ENCODE results near the gene WDFY1.

WDFY1 gene, protein sequence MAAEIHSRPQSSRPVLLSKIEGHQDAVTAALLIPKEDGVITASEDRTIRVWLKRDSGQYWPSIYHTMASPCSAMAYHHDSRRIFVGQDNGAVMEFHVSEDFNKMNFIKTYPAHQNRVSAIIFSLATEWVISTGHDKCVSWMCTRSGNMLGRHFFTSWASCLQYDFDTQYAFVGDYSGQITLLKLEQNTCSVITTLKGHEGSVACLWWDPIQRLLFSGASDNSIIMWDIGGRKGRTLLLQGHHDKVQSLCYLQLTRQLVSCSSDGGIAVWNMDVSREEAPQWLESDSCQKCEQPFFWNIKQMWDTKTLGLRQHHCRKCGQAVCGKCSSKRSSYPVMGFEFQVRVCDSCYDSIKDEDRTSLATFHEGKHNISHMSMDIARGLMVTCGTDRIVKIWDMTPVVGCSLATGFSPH

DNA sequence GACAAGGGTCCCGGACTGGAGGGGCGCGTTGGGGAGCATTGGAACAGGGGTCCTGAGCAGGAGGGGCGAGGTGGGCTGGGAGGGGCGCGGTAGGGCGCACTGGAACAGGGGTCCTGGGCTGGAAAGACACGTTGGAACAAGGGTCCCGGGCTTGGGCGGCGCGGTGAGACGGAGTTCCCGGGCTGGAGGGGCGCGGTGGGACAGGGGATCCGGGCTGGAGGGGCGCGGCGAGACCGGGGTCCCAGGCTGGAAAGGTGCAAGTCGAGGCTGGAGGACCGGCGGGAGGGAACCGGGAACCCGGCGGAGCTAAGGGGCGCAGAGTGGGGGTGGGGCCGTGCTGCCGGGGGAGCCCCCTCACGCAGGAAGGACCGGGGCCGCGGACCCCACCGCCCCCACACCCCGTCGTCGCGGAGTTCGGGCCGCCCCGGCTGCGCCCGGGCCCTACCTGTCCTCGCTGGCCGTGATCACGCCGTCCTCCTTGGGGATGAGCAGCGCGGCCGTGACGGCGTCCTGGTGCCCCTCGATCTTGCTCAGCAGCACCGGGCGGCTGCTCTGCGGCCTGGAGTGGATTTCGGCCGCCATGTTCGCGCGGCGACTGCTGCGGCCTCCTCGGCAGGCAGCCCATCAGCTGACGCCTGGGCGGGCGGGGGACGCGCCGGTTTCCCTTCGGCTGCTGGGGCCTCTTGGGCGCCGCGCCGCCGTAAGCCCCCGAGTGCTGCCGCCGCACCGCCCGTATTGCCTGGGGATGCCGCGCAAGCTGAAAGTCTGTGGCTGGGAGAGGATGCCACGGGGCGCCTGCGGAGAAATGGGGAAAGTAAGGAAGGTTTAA is at the start of gene WDFY1:
Gene WDFY1, minus strand, starts transcription at position 633 of the 829 bp plus-strand sequence. Its CDS starts 51 bp downstream, at position 582.
- DNase-seq (ENCODE audit: low read depth in 2 of 2), result peak; percentile 49 to 62

DNA sequence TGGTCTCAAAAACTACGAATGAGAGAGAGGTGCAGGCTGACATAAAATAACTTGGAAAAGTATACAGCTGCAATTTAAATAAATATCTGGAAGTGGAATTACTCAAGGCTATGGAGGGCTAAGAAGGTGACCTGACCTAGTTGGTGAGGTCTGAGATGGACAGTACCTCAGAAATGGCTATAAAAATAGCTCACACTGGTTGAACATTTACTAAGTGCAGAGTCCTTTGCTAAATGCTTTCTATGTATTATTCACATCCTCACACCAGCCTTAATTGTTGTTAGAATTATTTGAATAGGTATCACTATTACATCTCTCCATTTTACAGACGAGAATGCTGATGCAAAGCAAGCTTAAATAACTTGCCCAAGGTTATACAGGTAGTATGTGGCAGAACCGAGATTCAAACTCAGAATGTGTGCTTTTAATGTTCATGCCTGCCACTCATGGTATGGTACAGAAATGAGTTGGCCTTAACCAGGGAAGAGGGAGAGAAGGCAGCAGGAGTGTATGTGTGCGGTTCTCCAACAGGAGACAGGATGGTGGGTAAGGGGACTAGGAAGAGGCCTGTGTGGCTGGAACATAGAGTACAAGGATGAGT is 49.5 kb upstream of the WDFY1 start:
- DNase-seq (ENCODE audit: low read depth in 2 of 2), result no peak

DNA sequence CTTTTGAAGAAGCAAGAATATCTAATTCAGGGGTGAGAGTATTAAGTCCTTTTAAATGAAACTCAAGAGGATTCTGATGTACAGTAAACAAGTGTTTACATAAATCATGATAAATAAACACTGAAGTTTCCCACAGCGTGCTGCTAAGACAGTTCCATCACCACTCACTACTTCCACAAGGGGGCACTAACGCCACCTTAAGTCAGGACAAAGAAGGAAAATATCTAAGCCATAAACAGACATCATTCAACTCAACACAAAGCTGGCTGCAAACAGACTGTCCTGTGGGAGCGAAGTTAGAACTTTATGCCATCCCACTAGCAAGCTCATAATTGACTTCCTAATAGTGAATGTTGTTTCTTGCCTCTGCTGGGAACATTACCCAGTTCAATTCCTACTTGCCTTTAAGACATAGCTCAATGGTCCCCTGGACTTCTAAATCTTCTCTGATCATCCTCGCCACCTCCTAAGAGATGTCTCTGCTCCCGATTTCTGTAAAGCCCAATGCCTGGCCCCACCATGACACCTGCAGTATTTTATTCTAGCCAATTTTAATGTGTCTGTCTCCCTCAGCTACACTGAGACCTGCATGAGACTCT is 48.6 kb upstream of the WDFY1 start:
- DNase-seq (ENCODE audit: low read depth in 2 of 2), result peak; percentile 13 to 39

DNA sequence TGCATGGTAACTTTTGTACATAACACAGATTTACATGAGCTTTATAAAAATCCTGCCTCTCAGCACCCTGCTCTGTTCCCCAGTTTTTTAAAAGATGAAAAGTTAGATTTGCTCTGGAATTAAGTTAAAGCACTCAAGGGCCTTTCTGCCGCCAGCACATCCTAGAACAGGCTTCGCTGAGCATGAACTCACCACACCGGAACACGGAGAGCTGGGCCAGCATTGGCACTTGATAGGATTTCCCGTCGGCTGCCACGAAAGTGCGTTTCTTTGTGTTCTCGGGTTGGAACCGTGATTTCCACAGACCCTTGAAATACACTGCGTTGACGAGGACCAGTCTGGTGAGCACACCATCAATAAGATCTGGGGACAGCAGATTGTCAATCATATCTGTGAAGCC is 46.5 kb upstream of the WDFY1 start:
- no peak for DNase-seq (ENCODE audit: low read depth in 2 of 2)

DNA sequence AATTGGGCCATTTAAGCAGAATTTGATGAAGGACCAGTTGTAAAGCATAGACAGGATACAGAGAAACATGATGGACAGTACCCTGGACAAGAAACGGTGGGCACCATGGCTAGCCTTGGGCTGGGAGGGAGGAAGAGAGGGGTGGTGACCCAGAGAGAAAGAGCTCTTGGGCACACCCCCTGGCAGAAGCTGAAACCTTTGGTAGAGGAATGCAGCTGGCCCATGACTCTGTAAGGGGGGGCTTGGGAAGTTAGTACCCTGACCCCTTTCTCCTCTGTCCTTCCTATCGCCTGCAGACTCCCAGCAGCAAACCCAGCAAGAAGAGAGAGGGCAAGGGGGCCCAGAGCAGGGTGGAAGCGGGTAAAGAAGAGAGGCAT is 44.7 kb upstream of the WDFY1 start:
- no peak for DNase-seq (ENCODE audit: low read depth in 2 of 2)

DNA sequence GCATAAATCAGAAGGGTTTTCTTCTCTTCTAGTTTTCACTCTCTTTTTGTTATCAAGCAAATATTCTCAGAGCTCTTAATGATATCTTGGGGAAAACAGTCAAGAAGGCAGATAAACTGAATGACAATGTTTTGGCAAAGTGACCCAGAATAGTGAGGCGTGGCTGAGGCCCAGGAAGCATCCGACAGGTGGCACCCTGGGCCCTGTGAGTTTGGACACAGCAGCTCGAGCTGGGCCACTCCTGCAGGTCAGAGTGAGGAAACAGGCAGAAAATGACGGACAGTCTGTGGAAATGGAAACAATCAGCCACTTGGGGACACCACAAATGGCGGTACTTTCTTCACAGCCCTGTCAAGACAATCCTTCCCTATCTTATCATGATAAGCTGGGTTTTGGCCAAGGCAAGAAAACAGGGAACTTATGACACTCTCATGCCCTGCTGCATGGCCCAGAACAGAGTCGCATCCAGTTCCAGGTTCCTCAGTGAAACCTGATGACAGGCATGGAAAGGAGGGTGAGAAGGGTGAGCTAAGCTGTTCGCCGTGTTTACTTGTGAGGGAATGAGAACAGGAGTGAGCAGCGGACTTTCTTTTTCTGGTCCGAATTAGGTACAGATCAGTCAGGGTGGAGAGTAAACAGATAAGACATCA is 44.2 kb upstream of the WDFY1 start:
- no peak for DNase-seq (ENCODE audit: low read depth in 2 of 2)

DNA sequence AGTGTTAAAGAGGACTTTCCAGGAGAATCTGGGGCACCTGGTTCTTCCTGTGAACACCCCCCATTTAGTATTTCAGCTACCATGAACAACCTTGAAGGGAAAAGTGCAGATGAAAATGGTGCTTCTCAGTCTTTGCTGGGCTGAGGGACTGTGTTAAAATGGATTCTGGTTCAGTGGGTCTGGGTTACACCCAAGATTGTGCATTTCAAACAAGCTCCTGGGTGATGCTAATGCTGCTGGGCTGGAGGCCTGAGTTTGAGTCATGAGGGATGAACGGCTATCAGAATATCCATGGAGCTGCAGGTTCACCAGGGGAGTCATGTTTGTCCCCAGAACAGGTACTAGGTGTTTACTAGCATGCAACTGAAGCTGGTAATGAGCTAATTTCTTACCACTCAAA is 36.1 kb upstream of the WDFY1 start:
- no peak for DNase-seq (ENCODE audit: low read depth in 2 of 2)

DNA sequence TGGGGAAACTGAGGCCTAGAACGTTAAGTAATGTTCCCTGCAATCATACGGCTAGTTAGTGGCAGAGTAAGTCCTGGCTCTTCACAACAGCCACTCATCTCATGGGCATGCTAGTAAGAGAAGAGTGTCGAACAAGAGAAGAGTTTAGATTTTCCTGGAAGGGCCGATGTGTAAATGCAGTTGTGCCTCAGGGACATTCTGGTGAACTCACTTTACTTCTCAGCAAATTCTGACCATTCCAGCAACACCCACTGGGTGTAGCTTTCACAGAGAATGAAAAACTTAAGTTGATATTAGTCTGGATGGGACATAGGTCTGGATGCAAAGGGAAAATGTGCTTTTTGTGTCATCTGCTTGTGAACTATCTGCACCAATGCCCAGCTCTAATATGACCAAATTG is 35.7 kb upstream of the WDFY1 start:
- DNase-seq (ENCODE audit: low read depth in 2 of 2), result no peak

DNA sequence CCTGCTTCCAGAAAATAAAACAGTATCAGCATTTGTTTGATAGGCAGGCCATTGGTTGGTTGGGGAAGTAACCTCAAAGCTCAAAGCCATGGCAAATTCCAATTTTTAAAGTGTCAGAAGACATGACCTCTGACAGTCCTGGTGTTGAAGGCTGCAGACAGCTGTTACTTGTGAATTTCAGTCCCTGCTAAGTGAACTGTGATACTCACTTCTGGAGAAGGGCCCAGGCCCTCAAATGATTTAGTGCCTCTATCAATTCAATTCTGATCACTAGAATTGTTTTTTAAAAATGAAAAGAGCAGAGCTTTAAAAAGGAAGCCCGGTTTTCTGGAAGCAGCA is 35.2 kb upstream of the WDFY1 start:
- DNase-seq (ENCODE audit: low read depth in 2 of 2), result no peak

DNA sequence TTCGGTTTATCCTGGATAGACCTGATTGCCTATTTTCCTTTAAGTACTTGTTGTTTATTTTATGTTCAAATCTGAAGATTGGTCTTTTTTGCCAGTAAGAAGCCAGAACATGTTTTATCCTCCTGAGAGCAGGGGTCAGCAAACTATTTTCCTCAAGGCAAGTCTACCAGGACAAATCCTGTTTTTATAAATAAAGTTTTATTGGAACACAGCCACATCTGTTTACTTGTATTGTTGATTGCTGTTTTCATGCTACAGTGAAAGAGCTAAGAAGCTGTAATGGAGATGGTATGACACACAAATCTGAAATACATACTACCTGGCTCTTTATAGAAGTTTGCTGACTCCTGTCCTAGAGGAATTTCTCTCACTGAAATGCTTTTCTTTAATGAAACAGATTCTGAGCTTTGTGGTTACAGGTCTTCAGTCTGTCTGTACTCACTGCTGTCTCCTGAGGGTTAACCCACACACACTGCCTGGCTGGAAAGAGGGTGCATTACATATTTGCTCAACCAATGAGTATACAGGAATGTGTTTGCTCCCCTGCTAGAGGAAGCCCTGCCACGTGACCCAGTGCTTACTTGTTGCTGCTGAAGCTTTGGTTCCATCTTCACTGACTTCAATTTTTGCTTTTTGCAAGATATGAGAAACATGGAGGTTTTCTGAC is 34.7 kb upstream of the WDFY1 start:
- no peak for DNase-seq (ENCODE audit: low read depth in 2 of 2)

DNA sequence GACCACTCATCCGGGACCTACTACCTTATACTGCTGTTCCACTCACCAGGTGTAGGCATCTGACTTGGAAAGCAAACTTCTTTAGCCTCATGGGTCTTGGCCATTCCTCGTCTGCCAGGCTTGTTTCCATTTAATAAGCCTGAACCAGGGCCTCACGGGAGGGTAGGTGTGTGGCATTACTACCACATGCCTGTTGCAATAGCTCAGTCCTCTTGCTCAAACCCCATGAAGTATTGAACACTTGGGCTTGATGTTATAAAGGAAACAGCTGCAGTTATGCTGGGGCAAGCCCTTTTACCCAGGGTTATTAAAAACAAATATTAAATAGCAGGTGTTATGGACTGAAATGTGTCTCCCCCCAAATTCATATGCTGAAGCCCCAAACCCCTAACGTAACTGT is 33.3 kb upstream of the WDFY1 start:
- no peak for DNase-seq (ENCODE audit: low read depth in 2 of 2)

DNA sequence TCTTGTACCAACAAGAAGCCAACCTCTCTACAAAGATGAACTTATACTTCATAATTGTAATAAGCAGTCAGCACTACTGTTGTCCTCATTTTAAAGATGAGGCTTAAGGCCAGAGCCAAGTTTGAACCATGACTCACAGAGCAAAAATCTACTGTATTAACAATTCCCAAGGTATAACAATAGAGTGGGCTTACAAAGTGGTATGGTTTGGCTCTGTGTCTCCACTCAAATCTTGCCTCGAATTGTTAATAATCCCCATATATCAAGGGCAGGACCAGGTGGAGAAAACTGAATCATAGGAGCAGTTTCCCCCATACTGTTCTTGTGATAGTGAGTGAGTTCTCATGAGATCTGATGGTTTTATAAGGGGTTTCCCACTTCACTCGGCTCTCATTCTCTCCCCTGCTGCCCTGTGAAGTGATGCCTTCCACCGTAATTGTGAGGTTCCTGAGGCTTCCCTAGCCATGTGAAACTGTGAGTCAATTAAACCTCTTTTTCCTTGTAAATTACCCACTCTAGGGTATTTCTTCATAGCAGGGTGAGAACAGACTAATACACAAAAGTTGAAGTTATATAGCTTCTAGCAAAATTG is 31.6 kb upstream of the WDFY1 start:
- no peak for DNase-seq (ENCODE audit: low read depth in 2 of 2)

DNA sequence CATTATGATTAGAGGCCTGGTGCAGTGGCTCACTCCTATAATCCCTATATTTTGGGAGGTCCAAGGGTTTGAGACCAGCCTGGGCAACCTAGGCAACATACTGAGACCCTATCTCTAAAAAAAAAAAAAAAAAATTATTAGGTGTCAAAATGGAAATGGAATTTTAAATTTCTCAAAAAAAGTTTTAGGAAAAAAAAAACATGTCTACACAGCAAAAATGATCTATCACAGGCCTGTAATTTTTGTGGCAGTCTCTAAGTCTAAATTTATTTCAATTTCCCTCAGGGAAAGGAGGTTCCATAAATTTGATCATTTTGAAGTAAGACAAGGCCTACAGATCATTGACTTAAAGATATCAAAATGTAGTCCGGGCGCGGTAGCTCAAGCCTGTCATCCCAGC is 28.5 kb upstream of the WDFY1 start:
- DNase-seq (ENCODE audit: low read depth in 2 of 2), result no peak

DNA sequence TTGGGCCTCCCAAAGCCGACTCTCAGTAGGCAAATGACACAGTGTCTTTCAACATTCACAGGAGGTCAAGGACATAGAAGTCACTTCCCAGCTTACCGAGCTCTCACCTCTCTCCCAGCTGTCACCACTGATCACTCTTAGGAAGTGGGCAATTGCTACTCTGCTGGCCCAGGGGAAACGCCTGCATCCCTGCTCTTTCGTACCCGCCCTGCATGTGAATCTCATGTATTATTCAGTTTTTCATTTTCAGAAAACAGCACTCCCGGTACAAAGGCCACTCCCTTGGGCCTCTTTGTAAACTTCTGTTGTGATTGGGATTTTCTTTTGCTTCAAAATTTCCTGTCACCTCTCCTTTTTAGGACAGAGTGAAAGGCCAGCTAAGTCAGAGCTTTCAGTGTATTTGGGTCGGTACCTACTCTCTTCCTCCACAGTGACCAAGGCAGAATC is 27.5 kb upstream of the WDFY1 start:
- DNase-seq (ENCODE audit: low read depth in 2 of 2), result no peak

DNA sequence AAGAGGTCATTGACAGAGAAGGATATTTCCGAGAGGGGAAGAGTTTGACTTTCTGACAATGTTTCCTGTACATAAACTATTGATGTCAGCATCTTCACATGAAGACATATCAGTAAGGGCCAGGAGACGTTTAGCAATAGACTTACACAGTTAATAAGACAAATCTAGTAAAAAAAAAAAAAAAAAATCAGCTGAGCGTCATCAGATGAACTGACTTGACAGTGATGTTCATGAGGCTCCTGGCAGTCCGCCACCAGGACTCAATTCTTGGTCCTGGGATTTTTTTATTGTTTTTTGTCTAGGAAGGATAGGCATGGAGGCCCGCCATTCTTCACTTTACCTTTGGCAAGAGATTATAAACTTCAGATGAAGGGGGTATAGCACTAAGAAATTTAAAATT is 26.6 kb upstream of the WDFY1 start:
- DNase-seq (ENCODE audit: low read depth in 2 of 2), result no peak

DNA sequence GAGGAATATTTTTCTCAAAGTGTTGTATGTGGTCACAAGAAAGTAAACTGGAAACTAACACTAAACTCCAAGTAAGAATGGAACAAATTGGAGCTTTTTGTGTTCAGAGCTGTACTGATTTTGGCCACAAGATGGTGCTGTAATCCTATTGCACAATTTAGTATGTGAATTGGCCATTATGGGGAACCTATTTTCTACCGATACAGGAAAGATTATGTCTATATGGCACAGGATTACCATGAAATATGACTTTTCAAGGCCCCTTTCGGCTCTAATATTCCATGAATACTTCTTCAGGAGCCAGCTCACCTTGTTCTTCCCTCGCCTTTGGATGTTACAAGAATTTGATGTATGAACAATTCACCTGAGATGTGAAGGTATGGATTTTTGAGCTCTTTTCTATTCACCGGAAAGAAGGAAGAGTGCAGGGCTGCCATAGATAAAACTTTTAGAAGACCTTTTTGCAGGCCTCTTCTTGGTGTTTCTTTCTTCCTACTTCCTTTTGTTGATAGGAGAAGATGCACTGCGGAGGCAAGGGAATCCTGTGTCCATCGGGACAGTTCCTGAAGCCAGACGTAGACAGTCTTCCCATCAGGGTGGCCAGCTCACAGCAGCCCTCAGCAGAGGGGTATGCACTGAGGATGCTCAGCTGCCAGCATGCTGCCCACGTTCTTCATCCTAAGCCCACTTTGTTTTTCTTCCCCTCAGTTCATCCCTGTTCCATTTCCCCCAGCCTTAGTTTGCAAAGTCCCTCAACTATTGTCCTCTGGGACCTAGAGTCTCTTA is 25.4 kb upstream of the WDFY1 start:
- DNase-seq (ENCODE audit: low read depth in 2 of 2), result peak in 1 of 2 donors; percentile 30

DNA sequence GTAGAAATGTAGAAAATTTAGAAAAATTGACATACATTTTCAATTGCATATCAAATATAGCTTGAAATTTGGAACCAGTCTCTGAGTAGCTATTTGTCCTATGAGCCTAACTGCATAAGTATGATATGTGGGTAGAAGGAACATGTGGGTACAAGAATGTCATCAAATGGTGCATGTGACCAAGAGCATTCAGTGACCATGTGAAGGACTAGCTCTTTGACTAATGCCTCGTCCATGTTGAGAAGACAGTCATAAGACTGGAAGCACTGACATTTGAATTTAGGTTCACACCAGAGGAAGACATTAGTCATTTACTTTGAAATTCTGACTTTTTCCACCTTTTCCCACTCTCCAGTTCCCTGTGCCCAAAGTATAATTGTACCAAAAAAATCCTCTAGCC is 24.7 kb upstream of the WDFY1 start:
- no peak for DNase-seq (ENCODE audit: low read depth in 2 of 2)

DNA sequence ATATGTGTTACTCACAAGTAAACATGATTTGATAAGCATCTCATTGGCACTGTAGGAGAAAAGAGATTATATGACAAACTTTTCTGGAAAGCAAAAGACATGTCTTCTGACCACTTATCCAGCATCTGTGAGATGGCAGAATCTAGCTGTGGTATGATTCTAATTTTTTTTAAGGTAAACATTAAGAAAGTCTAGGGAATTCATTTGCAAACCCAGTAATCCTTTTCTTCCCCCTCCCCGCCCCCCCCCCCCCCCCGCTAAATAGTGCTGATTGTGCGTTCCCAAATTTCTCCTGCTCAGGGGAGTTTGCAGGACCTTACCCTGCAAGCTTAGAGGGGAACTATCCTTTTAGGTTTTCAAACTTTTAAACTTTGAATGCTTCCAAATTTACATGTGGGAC is 24.2 kb upstream of the WDFY1 start:
- DNase-seq (ENCODE audit: low read depth in 2 of 2), result no peak

DNA sequence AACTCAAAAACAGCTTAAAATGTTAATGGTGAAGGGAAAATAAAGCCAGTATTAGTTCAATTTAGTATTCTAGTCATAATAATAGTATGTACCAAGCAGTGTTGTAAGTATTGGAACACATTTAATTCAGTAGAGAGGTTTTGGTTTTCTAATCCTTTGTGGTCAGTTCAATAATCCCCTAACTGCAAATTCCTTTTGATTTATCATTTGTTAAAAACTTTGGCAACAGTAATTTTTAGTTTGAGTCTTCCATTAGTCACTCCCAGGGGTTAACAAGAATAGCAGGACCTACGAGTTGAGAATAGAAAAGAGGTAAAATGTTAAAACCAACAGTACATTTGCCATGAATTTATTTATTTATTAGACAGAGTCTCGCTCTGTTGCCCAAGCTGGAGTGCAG is 22.8 kb upstream of the WDFY1 start:
- DNase-seq (ENCODE audit: low read depth in 2 of 2), result no peak

DNA sequence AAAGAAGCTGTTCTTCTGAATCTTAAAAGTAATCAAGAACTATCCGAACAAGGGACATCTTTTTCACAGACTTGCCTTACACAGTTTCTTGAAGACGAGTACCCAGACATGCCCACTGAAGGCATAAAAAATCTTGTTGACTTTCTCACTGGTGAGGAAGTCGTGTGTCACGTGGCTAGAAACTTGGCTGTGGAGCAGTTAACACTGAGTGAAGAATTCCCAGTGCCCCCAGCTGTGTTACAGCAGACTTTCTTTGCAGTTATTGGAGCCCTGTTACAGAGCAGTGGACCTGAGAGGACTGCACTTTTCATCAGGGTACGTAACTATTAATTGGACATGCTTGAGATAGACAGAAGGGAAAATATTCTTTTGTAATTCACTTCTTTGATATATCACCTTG is 14.6 kb upstream of the WDFY1 start:
- no peak for DNase-seq (ENCODE audit: low read depth in 2 of 2)

All from stimulated activated CD4-positive, alpha-beta T cell treated with anti-CD3 and anti-CD28 coated beads, Interleukin-1b, Interleukin-23, amount 100 ng/mL, for 1 hour (primary cell).